ENCODE data around the gene KIFBP. TPM values are rescaled to one million over a fixed set of nuclear protein-coding genes. Genes with fewer than 3 reads are reported as not detected.

KIFBP gene
- total and polyA plus RNA-seq, 9 of the 15 experiments (the other 6 are each of a cell fraction or from before 2014, with no cell fraction given): 5.6 to 23.2 (median 14.8) TPM

DNA sequence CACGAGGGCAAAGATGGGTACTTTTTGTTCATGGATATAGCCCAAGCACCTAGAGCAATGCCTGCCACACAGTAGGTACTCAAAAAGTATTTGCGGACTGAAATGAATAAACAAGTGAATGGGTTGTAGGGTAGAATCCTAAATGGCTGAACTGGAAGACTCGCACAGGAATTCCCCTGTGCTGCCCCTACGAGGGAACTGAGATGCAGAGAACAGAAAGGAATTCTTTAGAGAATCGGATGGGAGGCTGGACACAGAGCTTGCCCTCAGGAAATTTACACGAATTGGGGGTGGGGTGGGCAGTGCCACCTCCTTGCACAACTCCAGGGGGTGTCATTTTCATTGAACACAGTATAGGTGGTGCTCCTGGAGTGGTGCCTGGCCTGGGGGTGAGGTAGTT is 64.1 kb downstream of the KIFBP start:
- CTCF ChIA-PET (ENCODE audit: low intra/inter-chr PET ratio): no interaction called here
- no TSS peak for BruUV-seq (replicated peaks)
- no peak overlapping the region for H3K4me3 ChIP-seq
- ATAC-seq (no peak), DNase-seq (ENCODE audit: extremely low read depth in 1 of 4, low spot score in 3 of 4) (no peak), FAIRE-seq (no peak)
- TF ChIP-seq ZNF75A (CRISPR knock-in tag; IDR thresholded peaks at IDR 0.05) (no peak), ZNF316 (IDR thresholded peaks at IDR 0.05) (peak; percentile 52), IRF2 (CRISPR knock-in tag; IDR thresholded peaks at IDR 0.05) (no peak)
- WGBS (ENCODE audit: insufficient coverage, low coverage, missing lambda C conversion rate): 43% methylated on average over 6 of the region's 6 CpGs
- intact Hi-C loops (cut with micrococcal nuclease) (no loop called here), in situ Hi-C loops (cut with MboI) (no loop called here)
- H3K9me1 ChIP-seq (ENCODE audit: control insufficient read depth, insufficient read depth, low read length): no peaks in the 10 kb centered on the region
- H3K27ac ChIP-seq (ENCODE audit: extremely low read depth, low read depth, low read length): no peak overlapping the region
- no peaks in the 10 kb centered on the region for H3K79me2 ChIP-seq (ENCODE audit: control insufficient read depth, insufficient read depth, low read length)
- H3K9me3 ChIP-seq (replicated peaks; ENCODE audit: control insufficient read depth, insufficient read depth, low read depth, low read length): no peaks in the 10 kb centered on the region
- H3K9ac ChIP-seq (ENCODE audit: insufficient read depth in 1 of 2, low read depth in 2 of 2, low read length in 2 of 2): no peak overlapping the region
- H3K36me3 ChIP-seq (ENCODE audit: control insufficient read depth, insufficient read depth, low read length): no peaks in the 10 kb centered on the region
- no peak overlapping the region for H3K4me2 ChIP-seq (ENCODE audit: insufficient read depth, low read length)
- H2AFZ ChIP-seq (ENCODE audit: low read depth, low read length): no peak overlapping the region
- H4K20me1 ChIP-seq (replicated peaks; ENCODE audit: control insufficient read depth, insufficient read depth, low read length): no peaks in the 10 kb centered on the region
- H3K4me1 ChIP-seq (replicated peaks in 1 of 2; ENCODE audit: control insufficient read depth in 2 of 2, insufficient read depth in 2 of 2, low read length in 2 of 2): peaks cover 12 to 18% of the 10 kb centered on the region in 2 experiments
- no peaks in the 10 kb centered on the region for H3K27me3 ChIP-seq (ENCODE audit: control insufficient read depth in 2 of 2, insufficient read depth in 2 of 2, low read length in 2 of 2)
- POLR2A ChIA-PET: interaction anchor here (1.0 kb wide), 2 partner anchors 9 to 12 kb away, joined by 4 to 6 read pairs; no protein-coding TSS in a partner anchor

DNA sequence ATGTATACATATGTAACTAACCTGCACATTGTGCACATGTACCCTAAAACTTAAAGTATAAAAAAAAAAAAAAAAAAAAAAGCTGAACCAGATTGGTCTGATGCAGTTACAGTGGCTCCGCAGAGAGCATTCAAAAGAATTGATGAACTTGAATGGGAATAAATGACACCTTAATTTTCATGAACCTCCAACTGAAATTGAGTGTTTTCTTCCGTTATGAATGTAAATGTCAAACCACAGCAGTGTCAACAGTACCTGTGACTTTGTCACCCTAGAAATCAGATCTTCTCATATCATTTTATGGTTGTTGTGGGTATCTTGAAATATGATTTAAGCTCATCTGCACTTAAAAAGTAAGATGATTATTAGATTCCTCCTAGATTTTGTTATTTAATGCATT is 66.6 kb downstream of the KIFBP start:
- CTCF ChIA-PET (ENCODE audit: low intra/inter-chr PET ratio): no interaction called here
- WGBS (ENCODE audit: insufficient coverage, low coverage, missing lambda C conversion rate): 73% methylated on average over 2 of the region's 2 CpGs
- no TSS peak for BruUV-seq (replicated peaks)

More for the DNA sequence above, 66.6 kb downstream of the KIFBP start:
- POLR2A ChIA-PET: no interaction called here
- H3K9me1 ChIP-seq (ENCODE audit: control insufficient read depth, insufficient read depth, low read length): no peaks in the 10 kb centered on the region
- H3K4me2 ChIP-seq (ENCODE audit: insufficient read depth, low read length): no peak overlapping the region
- DNase-seq (ENCODE audit: extremely low read depth in 1 of 4, low spot score in 3 of 4): no peak
- intact Hi-C loops (cut with micrococcal nuclease) (no loop called here), in situ Hi-C loops (cut with MboI) (no loop called here)
- H3K27ac ChIP-seq (ENCODE audit: extremely low read depth, low read depth, low read length): no peak overlapping the region
- FAIRE-seq: no peak
- no peak overlapping the region for H3K4me3 ChIP-seq
- no peak for TF ChIP-seq RBM25 (IDR thresholded peaks at IDR 0.05; ENCODE audit: low read depth, low read length, severe bottlenecking)
- TF ChIP-seq RBM17 (IDR thresholded peaks at IDR 0.05; ENCODE audit: borderline replicate concordance, low read depth, low read length): no peak
- no peak for TF ChIP-seq ZKSCAN3 (CRISPR knock-in tag; IDR thresholded peaks at IDR 0.05)
- TF ChIP-seq ZKSCAN1 (IDR thresholded peaks at IDR 0.05; ENCODE audit: low read depth, low read length): no peak
- TF ChIP-seq TEAD1 (CRISPR knock-in tag; IDR thresholded peaks at IDR 0.05): no peak
- TF ChIP-seq KAT7 (CRISPR knock-in tag; IDR thresholded peaks at IDR 0.05; ENCODE audit: borderline replicate concordance): no peak
- no peak for TF ChIP-seq SETDB1 (IDR thresholded peaks at IDR 0.05; ENCODE audit: low read length)
- no peak for TF ChIP-seq ZBTB7A (IDR thresholded peaks at IDR 0.05; ENCODE audit: borderline replicate concordance, control insufficient read depth, low read depth, low read length)
- TF ChIP-seq DPF2 (IDR thresholded peaks at IDR 0.05): no peak
- TF ChIP-seq KAT2B (IDR thresholded peaks at IDR 0.05; ENCODE audit: low read depth, low read length): no peak
- TF ChIP-seq E2F5 (CRISPR knock-in tag; IDR thresholded peaks at IDR 0.05): no peak
- TF ChIP-seq ATF4 (CRISPR knock-in tag; IDR thresholded peaks at IDR 0.05): no peak
- no peaks in the 10 kb centered on the region for H3K27me3 ChIP-seq (ENCODE audit: control insufficient read depth in 2 of 2, insufficient read depth in 2 of 2, low read length in 2 of 2)
- no peaks in the 10 kb centered on the region for H3K36me3 ChIP-seq (ENCODE audit: control insufficient read depth, insufficient read depth, low read length)
- H4K20me1 ChIP-seq (replicated peaks; ENCODE audit: control insufficient read depth, insufficient read depth, low read length): no peaks in the 10 kb centered on the region
- H3K4me1 ChIP-seq (replicated peaks in 1 of 2; ENCODE audit: control insufficient read depth in 2 of 2, insufficient read depth in 2 of 2, low read length in 2 of 2): peaks cover 12 to 13% of the 10 kb centered on the region in 2 experiments
- H3K79me2 ChIP-seq (ENCODE audit: control insufficient read depth, insufficient read depth, low read length): no peaks in the 10 kb centered on the region
- H3K9ac ChIP-seq (ENCODE audit: insufficient read depth in 1 of 2, low read depth in 2 of 2, low read length in 2 of 2): no peak overlapping the region
- no peaks in the 10 kb centered on the region for H3K9me3 ChIP-seq (replicated peaks; ENCODE audit: control insufficient read depth, insufficient read depth, low read depth, low read length)
- no peak overlapping the region for H2AFZ ChIP-seq (ENCODE audit: low read depth, low read length)
- no peak for ATAC-seq

All from K562 (cell line).